ENCODE data around the gene GOLIM4. TPM values are rescaled to one million over a fixed set of nuclear protein-coding genes. Genes with fewer than 3 reads are reported as not detected.
"Not testable (repeated sequence)": the region's sequence is repeated elsewhere in the genome, so short reads cannot be mapped to it uniquely, and the experiment has no call there.

Gene GOLIM4
- total RNA-seq (60.2 TPM), polyA plus RNA-seq (32.4 TPM)

- Histone ChIP-seq H3K27ac (ENCODE audit: low read depth) (peak within 1 kb of the TSS; percentile 92), H3K36me3 (ENCODE audit: insufficient read depth) (no peaks in the 10 kb centered on the region), H3K4me3 (ENCODE audit: low read depth, low read length) (peak within 1 kb of the TSS; percentile 85), H3K4me1 (ENCODE audit: insufficient read depth) (peaks cover 2% of the 10 kb centered on the region)
- WGBS = under 1% methylated on average over 52 of the region's 52 CpGs
- DNase-seq (ENCODE audit: extremely low spot score) = peak; percentile 91
Measured at GRCh38 chr3:168095611-168096209, at the start of gene GOLIM4. GOLIM4 (minus strand) TSS chr3:168095924; CDS start chr3:168095285, 639 bp downstream.

- no peak overlapping the region for H3K27ac ChIP-seq (ENCODE audit: low read depth)
- H3K4me3 ChIP-seq (ENCODE audit: low read depth, low read length) = no peak overlapping the region
- DNase-seq (ENCODE audit: extremely low spot score) = no peak
- 81% methylated on average over 6 of the region's 6 CpGs for WGBS
- H3K4me1 ChIP-seq (ENCODE audit: insufficient read depth) = no peaks in the 10 kb centered on the region
- no peaks in the 10 kb centered on the region for H3K36me3 ChIP-seq (ENCODE audit: insufficient read depth)
Measured at GRCh38 chr3:168141405-168141998, 45.8 kb upstream of the GOLIM4 start.

GRCh38 chr3:168139947-168140346 lies 44.2 kb upstream of the GOLIM4 start:
- Histone ChIP-seq H3K27ac (ENCODE audit: low read depth) (no peak overlapping the region), H3K4me1 (ENCODE audit: insufficient read depth) (no peaks in the 10 kb centered on the region), H3K4me3 (ENCODE audit: low read depth, low read length) (no peak overlapping the region), H3K36me3 (ENCODE audit: insufficient read depth) (no peaks in the 10 kb centered on the region)
- 43% methylated on average over 3 of the region's 3 CpGs for WGBS
- no peak for DNase-seq (ENCODE audit: extremely low spot score)

GRCh38 chr3:168138421-168138820 lies 42.7 kb upstream of the GOLIM4 start:
- Histone ChIP-seq H3K27ac (ENCODE audit: low read depth) (no peak overlapping the region), H3K4me1 (ENCODE audit: insufficient read depth) (no peaks in the 10 kb centered on the region)
- no peak for DNase-seq (ENCODE audit: extremely low spot score)

GRCh38 chr3:168134931-168135330 lies 39.2 kb upstream of the GOLIM4 start:
- DNase-seq (ENCODE audit: extremely low spot score) = no peak
- 73% methylated on average over 5 of the region's 5 CpGs for WGBS
- H3K4me3 ChIP-seq (ENCODE audit: low read depth, low read length) = no peak overlapping the region

More at GRCh38 chr3:168138421-168138820, 42.7 kb upstream of the GOLIM4 start:
- 87% methylated on average over 5 of the region's 5 CpGs for WGBS
- Histone ChIP-seq H3K4me3 (ENCODE audit: low read depth, low read length) (no peak overlapping the region), H3K36me3 (ENCODE audit: insufficient read depth) (no peaks in the 10 kb centered on the region)

GRCh38 chr3:168130250-168130649 lies 34.5 kb upstream of the GOLIM4 start:
- not testable (repeated sequence) for H3K27ac ChIP-seq (ENCODE audit: low read depth); H3K4me3 ChIP-seq (ENCODE audit: low read depth, low read length); DNase-seq (ENCODE audit: extremely low spot score); H3K4me1 ChIP-seq (ENCODE audit: insufficient read depth); H3K36me3 ChIP-seq (ENCODE audit: insufficient read depth)
- 94% methylated on average over 3 of the region's 3 CpGs for WGBS

More at GRCh38 chr3:168134931-168135330, 39.2 kb upstream of the GOLIM4 start:
- Histone ChIP-seq H3K4me1 (ENCODE audit: insufficient read depth) (no peaks in the 10 kb centered on the region), H3K27ac (ENCODE audit: low read depth) (no peak overlapping the region), H3K36me3 (ENCODE audit: insufficient read depth) (no peaks in the 10 kb centered on the region)

- H3K27ac ChIP-seq (ENCODE audit: low read depth); H3K36me3 ChIP-seq (ENCODE audit: insufficient read depth); H3K4me1 ChIP-seq (ENCODE audit: insufficient read depth); DNase-seq (ENCODE audit: extremely low spot score); H3K4me3 ChIP-seq (ENCODE audit: low read depth, low read length): not testable (repeated sequence)
- WGBS = 95% methylated on average over 8 of the region's 8 CpGs
Measured at GRCh38 chr3:168128463-168128862, 32.7 kb upstream of the GOLIM4 start.

- Histone ChIP-seq H3K4me1 (ENCODE audit: insufficient read depth) (no peaks in the 10 kb centered on the region), H3K4me3 (ENCODE audit: low read depth, low read length) (no peak overlapping the region), H3K36me3 (ENCODE audit: insufficient read depth) (no peaks in the 10 kb centered on the region), H3K27ac (ENCODE audit: low read depth) (no peak overlapping the region)
- no peak for DNase-seq (ENCODE audit: extremely low spot score)
- 97% methylated on average over 1 of the region's 1 CpG for WGBS
Measured at GRCh38 chr3:168127466-168127865, 31.7 kb upstream of the GOLIM4 start.

- Histone ChIP-seq H3K36me3 (ENCODE audit: insufficient read depth) (no peaks in the 10 kb centered on the region), H3K27ac (ENCODE audit: low read depth) (no peak overlapping the region), H3K4me1 (ENCODE audit: insufficient read depth) (no peaks in the 10 kb centered on the region), H3K4me3 (ENCODE audit: low read depth, low read length) (no peak overlapping the region)
- no peak for DNase-seq (ENCODE audit: extremely low spot score)
- 95% methylated on average over 7 of the region's 7 CpGs for WGBS
Measured at GRCh38 chr3:168124791-168125190, 29.1 kb upstream of the GOLIM4 start.

GRCh38 chr3:168124291-168124690 lies 28.6 kb upstream of the GOLIM4 start:
- no peak overlapping the region for H3K27ac ChIP-seq (ENCODE audit: low read depth)
- no peak for DNase-seq (ENCODE audit: extremely low spot score)
- H3K4me3 ChIP-seq (ENCODE audit: low read depth, low read length) = no peak overlapping the region
- H3K36me3 ChIP-seq (ENCODE audit: insufficient read depth) = no peaks in the 10 kb centered on the region
- H3K4me1 ChIP-seq (ENCODE audit: insufficient read depth) = no peaks in the 10 kb centered on the region

- H3K27ac ChIP-seq (ENCODE audit: low read depth) = no peak overlapping the region
- WGBS = 64% methylated on average over 6 of the region's 6 CpGs
- H3K36me3 ChIP-seq (ENCODE audit: insufficient read depth) = no peaks in the 10 kb centered on the region
- H3K4me3 ChIP-seq (ENCODE audit: low read depth, low read length) = no peak overlapping the region
- no peak for DNase-seq (ENCODE audit: extremely low spot score)
- no peaks in the 10 kb centered on the region for H3K4me1 ChIP-seq (ENCODE audit: insufficient read depth)
Measured at GRCh38 chr3:168123201-168124176, 27.8 kb upstream of the GOLIM4 start.

GRCh38 chr3:168121184-168122017 lies 25.7 kb upstream of the GOLIM4 start:
- Histone ChIP-seq H3K4me1 (ENCODE audit: insufficient read depth) (no peaks in the 10 kb centered on the region), H3K27ac (ENCODE audit: low read depth) (no peak overlapping the region), H3K36me3 (ENCODE audit: insufficient read depth) (no peaks in the 10 kb centered on the region), H3K4me3 (ENCODE audit: low read depth, low read length) (no peak overlapping the region)
- whole genome bisulfite sequencing = 37% methylated on average over 4 of the region's 4 CpGs
- DNase-seq (ENCODE audit: extremely low spot score) = no peak

GRCh38 chr3:168117853-168118313 lies 22.2 kb upstream of the GOLIM4 start:
- H3K27ac ChIP-seq (ENCODE audit: low read depth) = no peak overlapping the region
- no peaks in the 10 kb centered on the region for H3K36me3 ChIP-seq (ENCODE audit: insufficient read depth)
- no peaks in the 10 kb centered on the region for H3K4me1 ChIP-seq (ENCODE audit: insufficient read depth)
- 65% methylated on average over 2 of the region's 2 CpGs for WGBS
- DNase-seq (ENCODE audit: extremely low spot score) = no peak
- no peak overlapping the region for H3K4me3 ChIP-seq (ENCODE audit: low read depth, low read length)

Measured in urinary bladder (tissue), 4 donors.